NCI-H446 treated with DMSO at 0.1 percent for 48 hours (cell line): ENCODE measurements around the gene COQ10A.
A peak's percentile ranks its signal among the peaks of the same experiment; 100 is the strongest.
"Not testable (repeated sequence)": the region's sequence is repeated elsewhere in the genome, so short reads cannot be mapped to it uniquely, and the experiment has no call there.

Experiments
- DNase-seq: peaks from one replicate; lab custom pipeline; 2025; lab: John Stamatoyannopoulos, UW

The COQ10A gene

GRCh38 chr12:56280849-56281248 is 14.1 kb downstream of the COQ10A start:
- no peak for DNase-seq

DNA sequence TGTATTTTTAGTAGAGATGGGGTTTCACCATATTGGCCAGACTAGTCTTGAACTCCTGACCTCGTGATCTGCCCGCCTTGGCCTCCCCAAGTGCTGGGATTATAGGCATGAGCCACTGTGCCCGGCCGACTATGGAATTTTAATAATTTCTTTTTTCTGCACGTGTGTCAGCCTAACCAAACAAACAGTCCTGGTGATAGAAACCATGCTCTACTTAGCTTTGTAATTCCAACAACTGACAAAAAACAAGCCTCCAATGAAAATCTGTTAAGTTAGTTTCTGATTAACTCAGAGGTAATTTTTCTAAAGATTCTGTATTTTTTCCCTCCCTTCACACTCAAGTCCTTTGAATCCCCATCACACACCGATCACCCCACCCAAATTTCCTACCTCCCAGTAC is 15.3 kb downstream of the COQ10A start:
- DNase-seq: no peak

DNA sequence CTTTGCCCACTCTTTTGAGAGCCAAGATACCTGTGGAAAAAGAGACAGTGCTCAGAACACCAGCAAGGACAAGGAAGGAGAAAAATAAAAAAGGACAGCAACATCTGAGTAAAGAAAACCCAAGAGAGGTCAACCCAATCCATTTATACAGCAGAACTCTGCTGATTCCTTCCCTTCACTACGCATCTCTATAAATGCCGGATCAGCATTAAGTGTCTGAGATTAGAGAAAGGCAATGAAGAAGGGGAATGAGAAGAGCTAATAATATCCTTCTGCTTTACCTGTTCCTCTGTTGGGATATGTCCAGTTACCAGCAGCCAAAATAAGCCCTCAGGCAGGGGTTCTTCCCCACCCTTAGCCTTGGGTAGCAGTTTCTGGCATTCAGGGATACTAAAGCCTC is 15.8 kb downstream of the COQ10A start:
- DNase-seq: no peak

- DNase-seq: not testable (repeated sequence)
These were observed 17.5 kb downstream of the COQ10A start for GRCh38 chr12:56284263-56284662.

- DNase-seq: no peak
These were observed 19.5 kb downstream of the COQ10A start for GRCh38 chr12:56286044-56286830.

- DNase-seq: no peak
These were observed 22.1 kb downstream of the COQ10A start for GRCh38 chr12:56288705-56289387.

GRCh38 chr12:56293795-56294194 is 27.1 kb downstream of the COQ10A start:
- DNase-seq: no peak

- no peak for DNase-seq
These were observed 29.6 kb downstream of the COQ10A start for GRCh38 chr12:56296295-56296694.

- DNase-seq: no peak
These were observed 30.7 kb downstream of the COQ10A start for GRCh38 chr12:56297400-56297799.

- DNase-seq: no peak
These were observed 32.1 kb downstream of the COQ10A start for GRCh38 chr12:56298828-56299227.

DNA sequence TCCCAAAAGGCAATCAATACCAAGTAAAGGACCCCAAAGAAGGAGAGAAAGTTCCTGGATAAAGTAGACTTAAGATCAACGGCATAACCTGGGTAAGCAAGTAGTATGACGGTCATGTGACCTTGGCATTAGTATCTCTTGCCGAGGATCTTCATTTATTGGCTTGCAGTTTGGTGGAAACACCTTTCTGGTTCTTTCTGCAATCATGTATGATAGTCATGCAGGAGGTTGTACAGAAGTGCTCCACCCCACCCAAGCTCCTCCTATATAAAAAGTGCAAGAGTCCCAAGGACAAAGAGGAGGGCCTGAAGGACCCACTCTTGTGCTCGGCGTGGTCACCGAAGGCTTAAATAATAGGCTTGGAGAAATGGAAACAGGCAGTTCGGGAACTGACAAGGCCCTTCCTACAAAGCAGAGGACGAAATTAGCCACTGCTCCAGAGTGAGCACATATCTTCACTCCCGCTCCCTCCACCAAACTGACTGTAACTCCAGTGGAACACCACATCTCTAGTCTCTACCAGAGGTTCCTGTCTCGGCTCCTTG is 32.6 kb downstream of the COQ10A start:
- no peak for DNase-seq

DNA sequence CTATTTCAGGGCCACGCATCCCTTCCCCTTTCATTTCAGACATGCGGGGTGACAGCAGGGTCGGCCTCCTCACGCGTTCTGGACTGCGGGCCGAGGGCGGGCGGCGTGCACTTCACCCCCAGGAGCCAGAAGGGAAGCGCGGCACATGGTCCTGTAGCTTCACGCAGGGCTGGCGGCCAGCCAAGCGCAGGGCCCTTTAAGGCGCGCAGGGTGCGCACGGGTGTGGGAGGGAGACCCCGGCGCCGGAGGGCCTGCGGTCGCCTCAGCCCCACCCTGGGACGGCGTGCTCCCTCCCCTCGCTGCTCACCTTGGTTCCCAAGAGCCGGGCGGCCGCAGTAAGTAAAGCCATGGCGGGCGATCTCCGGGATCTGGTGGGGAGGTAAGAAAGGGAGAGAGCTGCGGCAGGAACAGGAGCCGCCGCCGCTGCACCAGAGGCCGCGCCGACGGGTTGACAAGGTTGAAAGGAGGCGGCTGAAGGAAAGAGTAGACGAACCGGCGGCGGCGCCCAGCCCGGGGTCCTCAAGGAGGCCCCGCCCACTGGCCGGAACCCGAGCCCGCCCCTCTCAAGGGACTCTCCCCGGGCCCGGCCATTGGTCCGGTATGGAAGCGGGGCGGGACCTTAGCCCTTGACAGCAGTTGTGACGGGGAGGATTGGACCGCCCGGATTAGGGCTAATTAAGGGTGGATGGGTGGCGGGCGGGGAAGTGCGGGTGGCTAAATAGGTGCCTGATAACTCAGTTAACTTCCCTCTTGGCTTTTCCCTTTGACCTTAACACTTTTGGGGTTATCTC is 33.3 kb downstream of the COQ10A start, which contains the start of gene CS:
Gene CS (minus strand): TSS at position 478 of the 791 bp plus-strand sequence. CDS start 129 bp downstream, at position 349.
- DNase-seq: peak; percentile 93

DNA sequence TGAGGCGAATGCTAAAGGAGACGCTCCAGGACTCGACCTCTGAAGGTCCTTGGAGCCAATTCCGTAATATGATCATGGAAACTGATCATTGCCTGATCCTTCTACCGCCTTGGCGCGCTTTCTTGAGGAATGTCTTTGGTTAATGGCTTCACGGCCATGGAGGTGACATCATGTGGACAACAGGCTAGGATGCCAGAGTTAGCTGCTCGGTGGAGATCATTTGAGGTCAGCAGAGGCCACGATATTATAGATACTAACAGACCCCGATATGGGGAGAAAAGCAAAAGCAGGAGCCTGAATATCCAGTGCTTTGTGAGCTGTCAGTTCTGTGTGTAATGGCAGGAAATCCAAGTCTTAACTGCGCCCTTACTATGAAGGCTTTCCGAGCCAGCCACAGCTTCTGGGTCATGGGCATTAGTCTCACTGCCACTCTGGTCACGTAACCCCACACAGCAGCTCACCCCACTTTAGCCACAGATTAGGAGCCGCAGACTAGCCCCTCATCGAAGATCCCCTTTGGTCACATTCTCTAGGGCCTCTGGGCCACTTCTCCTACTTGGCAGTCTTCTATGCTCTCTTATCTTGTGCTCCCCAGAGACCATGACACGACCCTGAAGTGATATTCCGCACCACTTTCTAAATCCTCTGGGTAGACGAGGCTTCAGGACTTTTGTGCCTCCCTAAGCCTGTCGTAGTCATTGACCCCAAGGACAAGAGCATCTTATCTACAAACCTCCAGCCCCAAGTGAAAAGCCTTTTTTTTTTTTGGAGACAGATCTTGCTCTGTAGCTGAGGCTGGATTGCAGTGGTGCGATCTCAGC is 34.1 kb downstream of the COQ10A start:
- DNase-seq: no peak

DNA sequence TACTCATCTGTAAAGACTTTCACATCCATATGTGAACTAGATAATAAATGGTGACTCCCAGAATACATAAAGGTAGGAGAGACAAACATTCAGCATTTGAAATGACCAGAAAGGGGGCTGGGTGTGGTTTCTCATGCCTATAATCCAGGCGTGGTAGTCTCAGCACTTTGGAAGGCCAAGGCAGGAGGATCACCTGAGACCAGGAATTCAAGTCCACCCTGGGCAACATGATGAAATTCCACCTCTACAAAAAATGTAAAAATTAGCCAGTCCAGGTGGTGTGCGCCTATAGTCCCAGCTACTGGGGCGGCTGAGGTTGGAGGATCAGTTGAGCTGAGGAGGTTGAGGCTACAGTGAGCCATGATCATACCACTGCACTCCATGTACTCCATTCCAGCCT is 37.5 kb downstream of the COQ10A start:
- no peak for DNase-seq

GRCh38 chr12:56304872-56305590 is 38.3 kb downstream of the COQ10A start:
- DNase-seq: no peak

- no peak for DNase-seq
These were observed 40.7 kb downstream of the COQ10A start for GRCh38 chr12:56307221-56307965.

- DNase-seq: no peak
These were observed 42.0 kb downstream of the COQ10A start for GRCh38 chr12:56308714-56309113.

- DNase-seq: no peak
These were observed 44.3 kb downstream of the COQ10A start for GRCh38 chr12:56311003-56311402.

DNA sequence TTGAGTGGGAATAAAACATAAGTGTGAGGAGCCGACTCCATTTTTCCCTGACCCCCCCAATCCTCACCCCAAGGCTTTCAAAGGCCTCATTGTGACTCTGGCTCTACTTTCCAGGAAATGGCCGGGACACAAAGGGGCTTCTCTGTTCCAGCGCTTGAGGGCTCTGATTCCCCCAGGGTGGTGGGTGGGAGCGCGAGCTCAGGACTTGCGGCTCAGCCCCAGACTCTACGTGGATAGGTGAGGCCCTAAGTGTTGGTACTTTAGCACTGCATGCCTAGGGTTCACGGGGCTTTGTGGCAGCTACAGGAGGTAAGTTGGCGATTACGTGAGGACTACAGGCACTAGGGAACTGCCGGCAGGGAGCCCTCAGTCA is 48.5 kb downstream of the COQ10A start:
- no peak for DNase-seq
